B cell (primary cell): Measurements from ENCODE around the gene ANKRD30A.
"Not testable (repeated sequence)": the region's sequence is repeated elsewhere in the genome, so short reads cannot be mapped to it uniquely, and the experiment has no call there.

Source experiments
- CTCF ChIP-seq: fragments of 200-600 bp; IDR thresholded peaks from one replicate; pipeline ENCODE4 v1.8.0; 2022; ENCODE audit warnings: antibody characterized with exemption, mild to moderate bottlenecking
- EZH2 ChIP-seq: IDR thresholded peaks from 2 replicates; pipeline ENCODE4 v1.6.1; 2012; ENCODE audit warnings: borderline replicate concordance, low read depth, mild to moderate bottlenecking, moderate library complexity, low read length; ENCODE audit not compliant: insufficient read depth, poor library complexity, severe bottlenecking

- not testable (repeated sequence) for TF ChIP-seq CTCF, EZH2
These were observed 57.3 kb downstream of the ANKRD30A start for GRCh38 chr10:37182719-37183118.
